ENCODE results near the gene FOXK2. TPM values are rescaled to one million over a fixed set of nuclear protein-coding genes. Genes with fewer than 3 reads are reported as not detected.

The FOXK2 gene
- total and polyA plus RNA-seq, 2 donors (not counting 3 experiments of a cell fraction or from before 2014, with no cell fraction given) = 33.4 to 79.3 TPM

- ChIA-PET CTCF (interaction anchor here (0.6 to 3.4 kb wide), 3 partner anchors 36 to 453 kb away, joined by 3 to 18 read pairs (median 3); no protein-coding TSS in a partner anchor), POLR2A (interaction anchor here (0.6 to 0.7 kb wide), 2 partner anchors 8 to 604 kb away, joined by 4 read pairs; no protein-coding TSS in a partner anchor)
- DNase-seq (ENCODE audit: low read depth, low spot score) = no peak
- TF ChIP-seq JUN (IDR thresholded peaks at IDR 0.05; ENCODE audit: borderline replicate concordance, insufficient read depth, insufficient read length, low read depth) (no peak), POLR2AphosphoS5 (IDR thresholded peaks at IDR 0.05; ENCODE audit: insufficient read depth, low read depth, low read length) (no peak), MAX (IDR thresholded peaks at IDR 0.05; ENCODE audit: insufficient read depth, insufficient read length) (no peak), POLR2A (IDR thresholded peaks at IDR 0.05; ENCODE audit: low read depth, low read length) (no peak), EZH2 (IDR thresholded peaks at IDR 0.05; ENCODE audit: borderline replicate concordance, low read depth, low read length, severe bottlenecking) (no peak), MYC (IDR thresholded peaks at IDR 0.05; ENCODE audit: low read depth, low read length) (no peak), GATA2 (IDR thresholded peaks at IDR 0.05; ENCODE audit: insufficient read depth, insufficient read length, low read depth, low read length) (no peak), FOS (IDR thresholded peaks at IDR 0.05; ENCODE audit: borderline replicate concordance, insufficient read depth, low read length) (no peak)
- TF ChIP-seq, protein P1, sequence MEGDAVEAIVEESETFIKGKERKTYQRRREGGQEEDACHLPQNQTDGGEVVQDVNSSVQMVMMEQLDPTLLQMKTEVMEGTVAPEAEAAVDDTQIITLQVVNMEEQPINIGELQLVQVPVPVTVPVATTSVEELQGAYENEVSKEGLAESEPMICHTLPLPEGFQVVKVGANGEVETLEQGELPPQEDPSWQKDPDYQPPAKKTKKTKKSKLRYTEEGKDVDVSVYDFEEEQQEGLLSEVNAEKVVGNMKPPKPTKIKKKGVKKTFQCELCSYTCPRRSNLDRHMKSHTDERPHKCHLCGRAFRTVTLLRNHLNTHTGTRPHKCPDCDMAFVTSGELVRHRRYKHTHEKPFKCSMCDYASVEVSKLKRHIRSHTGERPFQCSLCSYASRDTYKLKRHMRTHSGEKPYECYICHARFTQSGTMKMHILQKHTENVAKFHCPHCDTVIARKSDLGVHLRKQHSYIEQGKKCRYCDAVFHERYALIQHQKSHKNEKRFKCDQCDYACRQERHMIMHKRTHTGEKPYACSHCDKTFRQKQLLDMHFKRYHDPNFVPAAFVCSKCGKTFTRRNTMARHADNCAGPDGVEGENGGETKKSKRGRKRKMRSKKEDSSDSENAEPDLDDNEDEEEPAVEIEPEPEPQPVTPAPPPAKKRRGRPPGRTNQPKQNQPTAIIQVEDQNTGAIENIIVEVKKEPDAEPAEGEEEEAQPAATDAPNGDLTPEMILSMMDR (IDR thresholded peaks at IDR 0.05; ENCODE audit: extremely low read depth in 1 of 2, insufficient read depth in 1 of 2, low read depth in 1 of 2, low read length in 2 of 2) = no peak
- Histone ChIP-seq H3K4me2 (ENCODE audit: insufficient read depth, low read length) (no peak overlapping the region), H4K20me1 (replicated peaks; ENCODE audit: control insufficient read depth, extremely low read depth, insufficient read depth, low read length) (no peaks in the 10 kb centered on the region), H3K9me1 (replicated peaks; ENCODE audit: control insufficient read depth, extremely low read depth, insufficient read depth, low read length) (no peaks in the 10 kb centered on the region), H3K79me2 (ENCODE audit: control insufficient read depth, insufficient read depth, low read length) (no peaks in the 10 kb centered on the region), H2AFZ (ENCODE audit: low read depth, low read length) (no peak overlapping the region), H3K27ac (ENCODE audit: insufficient read depth, low read depth, low read length) (no peak overlapping the region), H3K4me3 (replicated peaks in 1 of 3; ENCODE audit: insufficient read depth in 1 of 3, low read depth in 1 of 3, low read length in 3 of 3) (no peak overlapping the region), H3K4me1 (ENCODE audit: control insufficient read depth, extremely low read depth, insufficient read depth, low read length) (peaks cover 8% of the 10 kb centered on the region), H3K9ac (replicated peaks; ENCODE audit: extremely low read depth, insufficient read depth, low read length) (no peak overlapping the region), H3K27me3 (ENCODE audit: control insufficient read depth in 2 of 2, insufficient read depth in 2 of 2, low read length in 2 of 2) (no peaks in the 10 kb centered on the region), H3K36me3 (ENCODE audit: control insufficient read depth in 2 of 2, extremely low read depth in 1 of 2, insufficient read depth in 2 of 2, low read length in 2 of 2) (peaks cover 0 to 2% of the 10 kb centered on the region in 2 experiments), H3K9me3 (replicated peaks; ENCODE audit: control insufficient read depth, insufficient read depth, low read length) (no peaks in the 10 kb centered on the region)
- no TSS peak for BruUV-seq (replicated peaks)
- dilution Hi-C loops (cut with MboI; ENCODE audit: extremely low pct_ligation_motif_present, low sequenced_read_pairs) = no loop called here
- intact Hi-C loops (cut with micrococcal nuclease) = no loop called here
- no peak for FAIRE-seq
Observed at GRCh38 chr17:82493226-82493781, 26.2 kb upstream of the FOXK2 start.

All from endothelial cell of umbilical vein (primary cell).